ENCODE results near the gene NABP2.
"Not testable (repeated sequence)": the region's sequence is repeated elsewhere in the genome, so short reads cannot be mapped to it uniquely, and the experiment has no call there.

NABP2 gene

GRCh38 chr12:56261503-56262232 lies 37.5 kb downstream of the NABP2 start:
- DNase-seq = peak; percentile 96
- in situ Hi-C loops (cut with HindIII; ENCODE audit: low pct_ligation_motif_present, low pct_unique_long_range_greater_than_20kb, low sequenced_read_pairs) = no loop called here

GRCh38 chr12:56262955-56263354 lies 38.8 kb downstream of the NABP2 start:
- DNase-seq; in situ Hi-C loops (cut with HindIII; ENCODE audit: low pct_ligation_motif_present, low pct_unique_long_range_greater_than_20kb, low sequenced_read_pairs): not testable (repeated sequence)

- in situ Hi-C loops (cut with HindIII; ENCODE audit: low pct_ligation_motif_present, low pct_unique_long_range_greater_than_20kb, low sequenced_read_pairs); DNase-seq: not testable (repeated sequence)
These were observed 42.0 kb downstream of the NABP2 start for GRCh38 chr12:56266068-56266692.

- in situ Hi-C loops (cut with HindIII; ENCODE audit: low pct_ligation_motif_present, low pct_unique_long_range_greater_than_20kb, low sequenced_read_pairs) = no loop called here
- peak; percentile 97 for DNase-seq
These were observed 42.7 kb downstream of the NABP2 start, which contains the start of gene COQ10A for GRCh38 chr12:56266693-56267442. Gene COQ10A, plus strand, starts transcription at chr12:56266942. Its CDS starts 177 bp downstream, at chr12:56267119.

- in situ Hi-C loops (cut with HindIII; ENCODE audit: low pct_ligation_motif_present, low pct_unique_long_range_greater_than_20kb, low sequenced_read_pairs) = no loop called here
- no peak for DNase-seq
These were observed 43.4 kb downstream of the NABP2 start for GRCh38 chr12:56267443-56268071.

GRCh38 chr12:56271031-56271430 lies 46.9 kb downstream of the NABP2 start:
- in situ Hi-C loops (cut with HindIII; ENCODE audit: low pct_ligation_motif_present, low pct_unique_long_range_greater_than_20kb, low sequenced_read_pairs) = no loop called here
- DNase-seq = peak; percentile 48

GRCh38 chr12:56272468-56272867 lies 48.3 kb downstream of the NABP2 start:
- DNase-seq; in situ Hi-C loops (cut with HindIII; ENCODE audit: low pct_ligation_motif_present, low pct_unique_long_range_greater_than_20kb, low sequenced_read_pairs): not testable (repeated sequence)

- in situ Hi-C loops (cut with HindIII; ENCODE audit: low pct_ligation_motif_present, low pct_unique_long_range_greater_than_20kb, low sequenced_read_pairs) = no loop called here
- no peak for DNase-seq
These were observed 50.2 kb downstream of the NABP2 start for GRCh38 chr12:56274299-56274698.

- in situ Hi-C loops (cut with HindIII; ENCODE audit: low pct_ligation_motif_present, low pct_unique_long_range_greater_than_20kb, low sequenced_read_pairs) = no loop called here
- no peak for DNase-seq
These were observed 54.8 kb downstream of the NABP2 start for GRCh38 chr12:56278905-56279304.

Data from ACHN (cell line).